Muscle of leg (tissue), 16 donors: ENCODE measurements around the gene KLKB1. TPM values are rescaled to one million over a fixed set of nuclear protein-coding genes. Genes with fewer than 3 reads are reported as not detected.

ENCODE experiments used
- DNase-seq: peaks from one replicate; pipeline ENCODE4 v3.0.0; 2013
- H3K27ac ChIP-seq: one replicate; pipeline ENCODE4 v1.5.1; 2013; ENCODE audit warnings: mild to moderate bottlenecking, low read length, control low read depth
- H3K27me3 ChIP-seq: one replicate; pipeline ENCODE4 v1.6.1; 2013; ENCODE audit warnings: low read length; ENCODE audit not compliant: control insufficient read depth, insufficient read depth
- H3K36me3 ChIP-seq: one replicate; pipeline ENCODE4 v1.6.1; 2013; ENCODE audit warnings: low read length; ENCODE audit not compliant: control insufficient read depth, insufficient read depth
- H3K4me1 ChIP-seq: one replicate; pipeline ENCODE4 v1.6.1; 2013; ENCODE audit warnings: low read length; ENCODE audit not compliant: control insufficient read depth, insufficient read depth
- H3K4me3 ChIP-seq: one replicate; pipeline ENCODE4 v1.5.1; 2013; ENCODE audit warnings: low read length, control low read depth
- H3K9me3 ChIP-seq: replicated peaks from 2 replicates; pipeline ENCODE4 v1.6.1; 2013; ENCODE audit warnings: low read depth, low read length; ENCODE audit not compliant: control insufficient read depth
- WGBS: methylation state at CpG from one replicate; pipeline ENCODE4 v1.1.5; 2013; ENCODE audit warnings: missing lambda C conversion rate; ENCODE audit not compliant: insufficient coverage; 5-methylcytosine and 5-hydroxymethylcytosine counted together
- long read RNA-seq, 11 donors: transcript quantifications; one replicate each; lab custom pipeline, GENCODE V29; 2026
- polyA plus RNA-seq, 8 donors: library from polyadenylated mRNA; unstranded; fragments of 120-200 nt; gene quantifications; one replicate each; pipeline versions ENCODE4 v1.2.1 to v1.2.3, GENCODE V29; 2013; ENCODE audit warnings: inconsistent platforms in 1 of 8, low replicate concordance in 1 of 8; ENCODE audit not compliant: insufficient read length in 8 of 8, insufficient read depth in 1 of 8
- total RNA-seq: library from RNA; stranded (reverse); fragments of 120-200 nt; gene quantifications from one replicate; pipeline ENCODE4 v1.2.4, GENCODE V29; 2013

The KLKB1 gene
- total RNA-seq (0.09 TPM), polyA plus RNA-seq (under 1 TPM; 0.10 to 0.71 (median 0.28) TPM)
- long read RNA-seq, donor 1, result 0 reads
- long read RNA-seq, donor 2, result 0 reads
- long read RNA-seq, donor 3, result 0 reads
- long read RNA-seq, donor 4, result 0 reads
- long read RNA-seq, donor 5, result 0 reads
- long read RNA-seq, donor 6, result 0 reads
- long read RNA-seq, donor 7, result 0 reads
- long read RNA-seq, donor 8, result 0 reads
- long read RNA-seq, donor 9, result 0 reads
- long read RNA-seq, donor 10, result 0 reads
- long read RNA-seq, donor 11, result 0 reads

- Histone ChIP-seq H3K9me3 (peaks cover 5% of the 10 kb centered on the region), H3K36me3 (no peaks in the 10 kb centered on the region), H3K27me3 (no peaks in the 10 kb centered on the region), H3K4me3 (no peak within 1 kb of the TSS), H3K4me1 (no peaks in the 10 kb centered on the region), H3K27ac (no peak within 1 kb of the TSS)
- no CpG with 5 or more reads among the region's 5 CpGs for WGBS
- DNase-seq, result peak; percentile 42
These were observed at the start of gene KLKB1 for GRCh38 chr4:186227221-186227620. TSS of gene KLKB1 (plus strand) at chr4:186227507. CDS start at chr4:186228196, 689 bp downstream.

DNA sequence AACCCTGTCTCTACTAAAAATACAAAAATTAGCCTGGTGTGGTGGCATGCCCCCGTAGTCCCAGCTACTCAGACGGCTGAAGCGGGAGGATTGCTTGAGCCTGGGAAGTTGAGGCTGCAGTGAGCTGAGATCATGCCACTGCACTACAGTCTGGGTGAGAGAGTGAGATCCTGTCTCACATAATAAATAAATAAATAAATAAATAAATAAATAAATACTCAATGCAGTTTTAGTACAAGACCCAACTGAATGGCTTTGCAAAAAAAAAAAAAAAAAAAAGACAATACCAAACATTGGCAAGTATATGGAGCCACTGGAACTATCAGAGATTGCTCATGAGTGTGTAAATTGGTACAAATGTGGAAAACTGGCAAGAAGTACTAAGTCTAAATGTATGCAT, 39.2 kb upstream of the KLKB1 start:
- no peaks in the 10 kb centered on the region for H3K27me3 ChIP-seq
- H3K4me3 ChIP-seq, result no peak overlapping the region
- H3K27ac ChIP-seq, result no peak overlapping the region
- no peaks in the 10 kb centered on the region for H3K9me3 ChIP-seq
- H3K4me1 ChIP-seq, result peaks cover 12% of the 10 kb centered on the region
- no CpG with 5 or more reads among the region's 3 CpGs for WGBS
- no peak for DNase-seq
- no peaks in the 10 kb centered on the region for H3K36me3 ChIP-seq

- WGBS, result 81% methylated on average over 2 of the region's 4 CpGs
- Histone ChIP-seq H3K36me3 (no peaks in the 10 kb centered on the region), H3K27me3 (no peaks in the 10 kb centered on the region), H3K4me3 (no peak overlapping the region), H3K9me3 (no peaks in the 10 kb centered on the region), H3K27ac (no peak overlapping the region), H3K4me1 (peaks cover 14% of the 10 kb centered on the region)
- no peak for DNase-seq
These were observed 37.7 kb upstream of the KLKB1 start for GRCh38 chr4:186189656-186190055.

DNA sequence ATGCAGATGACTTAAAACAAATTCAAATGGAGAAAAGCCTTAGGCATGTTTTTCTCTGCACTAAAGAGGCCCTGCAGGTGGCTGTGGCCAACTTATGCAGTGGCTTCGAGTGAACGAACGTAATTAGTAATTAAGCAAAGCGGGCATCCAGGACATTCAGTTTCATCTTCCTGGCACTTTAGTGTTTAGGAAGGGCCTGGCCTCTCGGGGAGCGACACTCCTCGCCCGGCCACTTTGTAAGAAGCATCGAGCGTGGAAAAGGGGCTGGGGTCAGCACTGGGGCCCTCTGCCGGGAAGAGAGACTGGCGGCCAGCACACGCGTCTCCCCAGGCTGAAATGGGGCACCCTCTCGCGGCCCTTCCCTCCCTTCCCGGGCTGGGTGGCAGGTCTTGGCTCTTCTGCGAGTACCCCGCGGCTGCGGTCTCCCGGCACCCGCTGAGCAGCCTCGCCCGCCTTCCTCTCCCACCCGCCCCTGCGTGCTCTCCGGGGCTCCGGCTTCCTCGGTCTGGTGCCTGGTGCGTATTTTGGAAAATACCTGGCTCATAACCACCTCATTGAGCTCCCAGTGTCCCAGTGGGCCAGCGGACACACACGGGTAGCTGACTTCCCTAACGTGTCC, 36.6 kb upstream of the KLKB1 start:
- DNase-seq, result no peak
- peak overlapping the region; percentile 84 for H3K4me3 ChIP-seq
- H3K27me3 ChIP-seq, result no peaks in the 10 kb centered on the region
- H3K9me3 ChIP-seq, result no peaks in the 10 kb centered on the region
- H3K27ac ChIP-seq, result peak overlapping the region; percentile 69
- peaks cover 14% of the 10 kb centered on the region for H3K4me1 ChIP-seq
- peaks cover 2% of the 10 kb centered on the region for H3K36me3 ChIP-seq
- WGBS, result under 1% methylated on average over 33 of the region's 34 CpGs

GRCh38 chr4:186191200-186192065, 35.9 kb upstream of the KLKB1 start, which contains the start of gene CYP4V2:
TSS of gene CYP4V2 (plus strand) at chr4:186191567. CDS start at chr4:186191824, 257 bp downstream.
- under 1% methylated on average over 107 of the region's 107 CpGs for WGBS
- Histone ChIP-seq H3K4me1 (peaks cover 14% of the 10 kb centered on the region), H3K4me3 (peak within 1 kb of the TSS; percentile 84), H3K36me3 (peaks cover 6% of the 10 kb centered on the region), H3K27me3 (no peaks in the 10 kb centered on the region), H3K27ac (peak within 1 kb of the TSS; percentile 91), H3K9me3 (no peaks in the 10 kb centered on the region)
- DNase-seq, result peak; percentile 90

GRCh38 chr4:186192066-186192612, 35.2 kb upstream of the KLKB1 start:
- H3K4me1 ChIP-seq, result peaks cover 14% of the 10 kb centered on the region
- 0% methylated on average over 18 of the region's 22 CpGs for WGBS
- peak overlapping the region; percentile 91 for H3K27ac ChIP-seq
- H3K36me3 ChIP-seq, result peaks cover 8% of the 10 kb centered on the region
- no peaks in the 10 kb centered on the region for H3K27me3 ChIP-seq
- DNase-seq, result peak; percentile 62
- no peaks in the 10 kb centered on the region for H3K9me3 ChIP-seq
- peak overlapping the region; percentile 84 for H3K4me3 ChIP-seq

- peaks cover 14% of the 10 kb centered on the region for H3K4me1 ChIP-seq
These were observed 33.5 kb upstream of the KLKB1 start for GRCh38 chr4:186193851-186194250.

GRCh38 chr4:186196063-186196462, 31.2 kb upstream of the KLKB1 start:
- H3K9me3 ChIP-seq, result no peaks in the 10 kb centered on the region
- H3K27me3 ChIP-seq, result no peaks in the 10 kb centered on the region
- H3K36me3 ChIP-seq, result peaks cover 9% of the 10 kb centered on the region
- peaks cover 5% of the 10 kb centered on the region for H3K4me1 ChIP-seq
- DNase-seq, result no peak
- H3K27ac ChIP-seq, result no peak overlapping the region
- WGBS, result 97% methylated on average over 5 of the region's 6 CpGs
- H3K4me3 ChIP-seq, result no peak overlapping the region

More at GRCh38 chr4:186193851-186194250, 33.5 kb upstream of the KLKB1 start:
- H3K36me3 ChIP-seq, result peaks cover 9% of the 10 kb centered on the region
- H3K27ac ChIP-seq, result no peak overlapping the region
- no CpG with 5 or more reads among the region's 5 CpGs for WGBS
- no peaks in the 10 kb centered on the region for H3K9me3 ChIP-seq
- no peak for DNase-seq
- no peak overlapping the region for H3K4me3 ChIP-seq
- H3K27me3 ChIP-seq, result no peaks in the 10 kb centered on the region

DNA sequence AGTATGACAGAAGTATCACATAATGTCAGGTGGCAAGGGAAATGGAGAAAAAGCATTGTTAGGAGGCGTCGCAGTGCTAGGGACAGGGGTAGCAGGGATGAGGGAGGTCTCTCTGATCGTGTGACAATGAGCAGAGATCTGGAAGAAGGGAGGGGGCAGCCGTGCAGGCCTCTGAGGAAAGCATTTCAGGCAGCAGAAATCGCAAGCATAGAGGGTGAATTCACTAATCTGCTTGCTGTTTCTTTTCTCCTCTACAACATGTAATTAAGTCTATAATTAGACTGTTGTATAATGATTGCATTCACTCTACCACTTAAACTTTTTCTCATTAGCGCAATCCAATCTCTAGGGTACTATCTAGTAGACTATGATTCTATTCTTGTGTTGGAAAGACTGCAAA, 26.8 kb upstream of the KLKB1 start:
- H3K36me3 ChIP-seq, result peaks cover 7% of the 10 kb centered on the region
- no peak overlapping the region for H3K27ac ChIP-seq
- H3K4me1 ChIP-seq, result peaks cover 4% of the 10 kb centered on the region
- H3K9me3 ChIP-seq, result no peaks in the 10 kb centered on the region
- H3K27me3 ChIP-seq, result no peaks in the 10 kb centered on the region
- WGBS, result 60% methylated on average over 3 of the region's 6 CpGs
- DNase-seq, result no peak
- H3K4me3 ChIP-seq, result no peak overlapping the region
